ENCODE data around the gene VSIG10L. TPM values are rescaled to one million over a fixed set of nuclear protein-coding genes. Genes with fewer than 3 reads are reported as not detected.

The VSIG10L gene
- polyA plus RNA-seq, 1 donor (not counting 4 experiments of a cell fraction or from before 2014, with no cell fraction given): 1.5 TPM

DNA sequence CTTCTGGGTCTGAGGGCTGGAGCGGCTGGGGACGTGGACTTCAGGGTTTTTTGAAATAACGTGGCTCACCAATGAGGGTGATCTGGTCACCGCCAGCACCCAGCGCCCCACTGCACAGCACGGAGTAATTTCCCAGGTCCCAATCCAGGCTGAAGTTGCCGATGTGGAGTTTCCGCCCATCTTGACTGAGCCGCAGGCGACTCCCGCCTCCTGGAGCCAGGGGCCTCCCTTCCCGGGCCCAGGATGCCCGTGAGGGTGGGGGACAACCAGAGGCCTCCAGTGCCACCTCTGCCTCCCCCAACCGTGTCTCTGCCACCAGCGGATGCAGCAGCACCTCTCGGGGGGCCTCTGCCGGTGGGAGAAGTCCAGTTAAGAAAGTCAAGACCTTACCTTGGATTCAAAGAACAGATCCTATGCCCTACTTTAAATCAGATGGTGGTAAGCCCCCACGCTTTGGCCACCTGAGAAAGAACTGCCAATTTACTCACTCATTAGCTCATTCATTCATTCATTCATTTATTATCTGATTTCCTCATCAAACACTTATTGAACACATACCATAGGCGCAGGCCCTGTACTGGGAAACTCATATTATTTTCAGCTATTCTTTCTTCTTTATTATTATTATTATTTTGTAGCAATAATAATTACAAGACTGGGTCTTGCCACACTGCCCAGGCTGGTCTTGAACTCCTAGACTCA lies 3.9 kb downstream of the VSIG10L start:
- H3K36me3 ChIP-seq (ENCODE audit: control insufficient read depth in 2 of 2, extremely low read depth in 1 of 2, insufficient read depth in 2 of 2, low read length in 2 of 2): no peaks in the 10 kb centered on the region
- no peak overlapping the region for H2AFZ ChIP-seq (ENCODE audit: control insufficient read depth, low read length)
- H3K9me3 ChIP-seq (ENCODE audit: control insufficient read depth, low read depth, low read length): no peaks in the 10 kb centered on the region
- H3K27ac ChIP-seq (ENCODE audit: control insufficient read depth, insufficient read depth, low read length): no peak overlapping the region
- H3K4me3 ChIP-seq (ENCODE audit: control insufficient read depth in 2 of 3, extremely low read depth in 1 of 3, insufficient read depth in 2 of 3, low read depth in 1 of 3, low read length in 3 of 3): no peak overlapping the region
- H3K4me2 ChIP-seq (ENCODE audit: control insufficient read depth, extremely low read depth, insufficient read depth, low read depth, low read length): peak overlapping the region; percentile 84
- DNase-seq (ENCODE audit: low read depth, low spot score) (no peak), FAIRE-seq (no peak)
- no peak overlapping the region for H3K9ac ChIP-seq (ENCODE audit: control insufficient read depth, extremely low read depth, insufficient read depth, low read length)
- no peak for TF ChIP-seq EZH2 (IDR thresholded peaks at IDR 0.05; ENCODE audit: low read length)
- TF ChIP-seq, protein P1, sequence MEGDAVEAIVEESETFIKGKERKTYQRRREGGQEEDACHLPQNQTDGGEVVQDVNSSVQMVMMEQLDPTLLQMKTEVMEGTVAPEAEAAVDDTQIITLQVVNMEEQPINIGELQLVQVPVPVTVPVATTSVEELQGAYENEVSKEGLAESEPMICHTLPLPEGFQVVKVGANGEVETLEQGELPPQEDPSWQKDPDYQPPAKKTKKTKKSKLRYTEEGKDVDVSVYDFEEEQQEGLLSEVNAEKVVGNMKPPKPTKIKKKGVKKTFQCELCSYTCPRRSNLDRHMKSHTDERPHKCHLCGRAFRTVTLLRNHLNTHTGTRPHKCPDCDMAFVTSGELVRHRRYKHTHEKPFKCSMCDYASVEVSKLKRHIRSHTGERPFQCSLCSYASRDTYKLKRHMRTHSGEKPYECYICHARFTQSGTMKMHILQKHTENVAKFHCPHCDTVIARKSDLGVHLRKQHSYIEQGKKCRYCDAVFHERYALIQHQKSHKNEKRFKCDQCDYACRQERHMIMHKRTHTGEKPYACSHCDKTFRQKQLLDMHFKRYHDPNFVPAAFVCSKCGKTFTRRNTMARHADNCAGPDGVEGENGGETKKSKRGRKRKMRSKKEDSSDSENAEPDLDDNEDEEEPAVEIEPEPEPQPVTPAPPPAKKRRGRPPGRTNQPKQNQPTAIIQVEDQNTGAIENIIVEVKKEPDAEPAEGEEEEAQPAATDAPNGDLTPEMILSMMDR (optimal IDR thresholded peaks at IDR 0.05 in 1 of 3, IDR thresholded peaks at IDR 0.05 in 1 of 3, conservative IDR thresholded peaks at IDR 0.05 in 1 of 3; ENCODE audit: extremely low read depth in 1 of 3, insufficient read depth in 2 of 3, low read length in 3 of 3): no peak
- H3K9me1 ChIP-seq (ENCODE audit: control insufficient read depth, extremely low read depth, insufficient read depth, low read length): no peaks in the 10 kb centered on the region
- H3K79me2 ChIP-seq (ENCODE audit: control insufficient read depth, insufficient read depth, low read length): no peaks in the 10 kb centered on the region
- peaks cover 8% of the 10 kb centered on the region for H3K4me1 ChIP-seq (ENCODE audit: control insufficient read depth, extremely low read depth, insufficient read depth, low read length)
- H3K27me3 ChIP-seq (ENCODE audit: control insufficient read depth, extremely low read depth, insufficient read depth, low read length): no peaks in the 10 kb centered on the region
- H4K20me1 ChIP-seq (ENCODE audit: control insufficient read depth, extremely low read depth, insufficient read depth, low read length): no peaks in the 10 kb centered on the region
- dilution Hi-C loops (cut with MboI; ENCODE audit: extremely low pct_ligation_motif_present, low sequenced_read_pairs): no loop called here

DNA sequence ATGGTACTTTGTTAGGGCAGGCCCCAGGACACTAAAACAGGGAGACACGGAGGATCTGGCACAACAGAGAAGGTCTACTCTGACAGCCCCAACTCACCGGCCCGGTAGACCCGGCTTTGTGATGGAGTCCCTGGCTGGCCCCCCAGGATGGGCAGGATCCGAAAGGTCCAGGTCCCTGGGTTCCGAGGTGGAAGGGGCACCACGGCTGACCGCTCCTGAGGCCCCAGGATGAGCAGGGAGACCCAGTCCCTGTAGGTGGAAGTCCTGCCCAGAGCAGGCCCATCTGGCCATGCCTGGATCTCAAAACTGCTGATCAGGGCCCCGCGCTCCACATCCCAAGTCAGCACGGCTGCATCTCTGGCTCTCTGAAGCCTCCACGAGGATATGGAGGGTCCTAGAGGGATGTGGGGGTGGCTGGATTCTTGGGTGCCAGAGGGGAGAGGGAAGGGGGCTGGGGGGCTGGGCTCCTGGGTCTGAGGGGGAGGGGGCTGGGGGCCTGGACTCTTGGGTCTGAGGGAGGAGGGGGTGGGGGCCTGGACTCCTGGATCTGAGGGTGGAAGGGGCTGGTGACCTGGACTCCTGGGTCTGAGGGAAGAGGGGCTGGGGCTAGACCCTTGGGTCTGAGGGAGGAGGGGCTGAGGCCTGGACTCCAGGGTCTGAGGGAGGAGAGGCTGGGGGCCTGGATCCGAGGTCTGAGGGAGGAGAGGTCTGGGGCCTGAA lies 4.6 kb downstream of the VSIG10L start:
- no peaks in the 10 kb centered on the region for H3K79me2 ChIP-seq (ENCODE audit: control insufficient read depth, insufficient read depth, low read length)
- dilution Hi-C loops (cut with MboI; ENCODE audit: extremely low pct_ligation_motif_present, low sequenced_read_pairs): no loop called here
- TF ChIP-seq, protein P1 (optimal IDR thresholded peaks at IDR 0.05 in 1 of 3, IDR thresholded peaks at IDR 0.05 in 1 of 3, conservative IDR thresholded peaks at IDR 0.05 in 1 of 3; ENCODE audit: extremely low read depth in 1 of 3, insufficient read depth in 2 of 3, low read length in 3 of 3): no peak
- no peak for TF ChIP-seq EZH2 (IDR thresholded peaks at IDR 0.05; ENCODE audit: low read length)
- no peaks in the 10 kb centered on the region for H3K36me3 ChIP-seq (ENCODE audit: control insufficient read depth in 2 of 2, extremely low read depth in 1 of 2, insufficient read depth in 2 of 2, low read length in 2 of 2)
- peaks cover 8% of the 10 kb centered on the region for H3K4me1 ChIP-seq (ENCODE audit: control insufficient read depth, extremely low read depth, insufficient read depth, low read length)
- no peak overlapping the region for H2AFZ ChIP-seq (ENCODE audit: control insufficient read depth, low read length)
- H3K27ac ChIP-seq (ENCODE audit: control insufficient read depth, insufficient read depth, low read length): no peak overlapping the region
- DNase-seq (ENCODE audit: low read depth, low spot score): no peak
- no peak overlapping the region for H3K9ac ChIP-seq (ENCODE audit: control insufficient read depth, extremely low read depth, insufficient read depth, low read length)
- no peaks in the 10 kb centered on the region for H3K9me3 ChIP-seq (ENCODE audit: control insufficient read depth, low read depth, low read length)
- no peak for FAIRE-seq
- no peak overlapping the region for H3K4me3 ChIP-seq (ENCODE audit: control insufficient read depth in 2 of 3, extremely low read depth in 1 of 3, insufficient read depth in 2 of 3, low read depth in 1 of 3, low read length in 3 of 3)
- H3K9me1 ChIP-seq (ENCODE audit: control insufficient read depth, extremely low read depth, insufficient read depth, low read length): no peaks in the 10 kb centered on the region
- H4K20me1 ChIP-seq (ENCODE audit: control insufficient read depth, extremely low read depth, insufficient read depth, low read length): no peaks in the 10 kb centered on the region
- H3K27me3 ChIP-seq (ENCODE audit: control insufficient read depth, extremely low read depth, insufficient read depth, low read length): no peaks in the 10 kb centered on the region
- no peak overlapping the region for H3K4me2 ChIP-seq (ENCODE audit: control insufficient read depth, extremely low read depth, insufficient read depth, low read depth, low read length)

All from keratinocyte (primary cell).